Calu3 (cell line): Measurements from ENCODE around the gene AREL1. TPM values are rescaled to one million over a fixed set of nuclear protein-coding genes. Genes with fewer than 3 reads are reported as not detected.

Source experiments
- BruUV-seq: library from RNA; stranded (reverse); fragments of 400-500 nt; replicated peaks from 2 replicates; lab custom pipeline; 2021; lab: Mats Ljungman, UMichigan
- CTCF ChIA-PET: fragments of 300-600 bp; sonication (Branson Sonifier 250); formaldehyde crosslinking; loops from one replicate; lab custom pipeline; 2022; ENCODE audit warnings: antibody characterized with exemption; lab: Charles Lee
- DNase-seq: peaks from one replicate; pipeline ENCODE4 v3.0.0; 2022
- H3K27ac Mint-ChIP-seq: one replicate; pipeline ENCODE4 v1.8.0; 2022; ENCODE audit warnings: mixed read lengths; ENCODE audit not compliant: unreplicated experiment
- H3K27me3 Mint-ChIP-seq: one replicate; pipeline ENCODE4 v1.8.0; 2022; ENCODE audit warnings: mixed read lengths; ENCODE audit not compliant: unreplicated experiment
- H3K36me3 Mint-ChIP-seq: one replicate; pipeline ENCODE4 v1.8.0; 2022; ENCODE audit warnings: mild to moderate bottlenecking, moderate library complexity, mixed read lengths; ENCODE audit not compliant: insufficient read depth, unreplicated experiment
- H3K4me1 Mint-ChIP-seq: one replicate; pipeline ENCODE4 v1.8.0; 2022; ENCODE audit warnings: mild to moderate bottlenecking, low read depth, mixed read lengths; ENCODE audit not compliant: unreplicated experiment
- H3K4me3 Mint-ChIP-seq: one replicate; pipeline ENCODE4 v1.8.0; 2022; ENCODE audit warnings: mild to moderate bottlenecking, low read depth, moderate library complexity, mixed read lengths; ENCODE audit not compliant: unreplicated experiment
- H3K9me3 Mint-ChIP-seq: one replicate; pipeline ENCODE4 v1.8.0; 2022; ENCODE audit warnings: low read depth, mixed read lengths; ENCODE audit not compliant: unreplicated experiment
- CTCF ChIP-seq: fragments of 200-600 bp; IDR thresholded peaks from one replicate; pipeline ENCODE4 v1.8.0; 2022; ENCODE audit warnings: antibody characterized with exemption; ENCODE audit not compliant: unreplicated experiment
- intact Hi-C: fragments of 100-400 bp; cut with micrococcal nuclease; formaldehyde crosslinking; loops from one replicate; pipeline ENCODE4 v1.10.0; 2022; ENCODE audit not compliant: unreplicated experiment
- total RNA-seq: library from RNA; stranded (reverse); gene quantifications from 2 replicates; pipeline ENCODE4 v1.2.3, GENCODE V29; 2022

Gene AREL1
- total RNA-seq, 1 experiment from 2014 or later = 31.9 TPM

GRCh38 chr14:74695406-74695805 lies 17.5 kb downstream of the AREL1 start:
- Mint-ChIP-seq H3K27me3 (no peaks in the 10 kb centered on the region), H3K4me1 (peaks cover 6% of the 10 kb centered on the region), H3K9me3 (no peaks in the 10 kb centered on the region), H3K36me3 (peaks cover 11% of the 10 kb centered on the region), H3K4me3 (no peak overlapping the region), H3K27ac (no peak overlapping the region)
- BruUV-seq = no TSS peak
- TF ChIP-seq CTCF = no peak
- no peak for DNase-seq
- intact Hi-C loops = no loop called here
- CTCF ChIA-PET = no interaction called here

GRCh38 chr14:74693191-74693590 lies 19.7 kb downstream of the AREL1 start:
- no peaks in the 10 kb centered on the region for H3K27me3 Mint-ChIP-seq
- no peak for TF ChIP-seq CTCF
- no peak overlapping the region for H3K4me3 Mint-ChIP-seq
- CTCF ChIA-PET = no interaction called here
- BruUV-seq = no TSS peak
- H3K27ac Mint-ChIP-seq = no peak overlapping the region
- no peak for DNase-seq
- peaks cover 2% of the 10 kb centered on the region for H3K4me1 Mint-ChIP-seq
- intact Hi-C loops = no loop called here
- H3K9me3 Mint-ChIP-seq = no peaks in the 10 kb centered on the region
- H3K36me3 Mint-ChIP-seq = peaks cover 19% of the 10 kb centered on the region

- no TSS peak for BruUV-seq
- intact Hi-C loops = no loop called here
- Mint-ChIP-seq H3K4me1 (no peaks in the 10 kb centered on the region), H3K27me3 (no peaks in the 10 kb centered on the region), H3K9me3 (no peaks in the 10 kb centered on the region), H3K4me3 (no peak overlapping the region), H3K27ac (no peak overlapping the region), H3K36me3 (peaks cover 21% of the 10 kb centered on the region)
- no peak for TF ChIP-seq CTCF
- no peak for DNase-seq
- CTCF ChIA-PET = no interaction called here
Measured at GRCh38 chr14:74691456-74691855, 21.4 kb downstream of the AREL1 start.

GRCh38 chr14:74685921-74686678 lies 26.8 kb downstream of the AREL1 start:
- no peaks in the 10 kb centered on the region for H3K27me3 Mint-ChIP-seq
- H3K9me3 Mint-ChIP-seq = no peaks in the 10 kb centered on the region
- no peak overlapping the region for H3K4me3 Mint-ChIP-seq
- TF ChIP-seq CTCF = no peak
- DNase-seq = no peak
- H3K36me3 Mint-ChIP-seq = peaks cover 22% of the 10 kb centered on the region
- no peak overlapping the region for H3K27ac Mint-ChIP-seq
- H3K4me1 Mint-ChIP-seq = no peaks in the 10 kb centered on the region
- intact Hi-C loops = no loop called here
- CTCF ChIA-PET = interaction anchor here (0.6 kb wide), 1 partner anchor 9 kb away, joined by 3 read pairs; no protein-coding TSS in a partner anchor
- no TSS peak for BruUV-seq
